ENCODE results near the gene PALLD. TPM values are rescaled to one million over a fixed set of nuclear protein-coding genes. Genes with fewer than 3 reads are reported as not detected.

The PALLD gene
- total RNA-seq, 1 donor from 2014 or later: 45.6 TPM

DNA sequence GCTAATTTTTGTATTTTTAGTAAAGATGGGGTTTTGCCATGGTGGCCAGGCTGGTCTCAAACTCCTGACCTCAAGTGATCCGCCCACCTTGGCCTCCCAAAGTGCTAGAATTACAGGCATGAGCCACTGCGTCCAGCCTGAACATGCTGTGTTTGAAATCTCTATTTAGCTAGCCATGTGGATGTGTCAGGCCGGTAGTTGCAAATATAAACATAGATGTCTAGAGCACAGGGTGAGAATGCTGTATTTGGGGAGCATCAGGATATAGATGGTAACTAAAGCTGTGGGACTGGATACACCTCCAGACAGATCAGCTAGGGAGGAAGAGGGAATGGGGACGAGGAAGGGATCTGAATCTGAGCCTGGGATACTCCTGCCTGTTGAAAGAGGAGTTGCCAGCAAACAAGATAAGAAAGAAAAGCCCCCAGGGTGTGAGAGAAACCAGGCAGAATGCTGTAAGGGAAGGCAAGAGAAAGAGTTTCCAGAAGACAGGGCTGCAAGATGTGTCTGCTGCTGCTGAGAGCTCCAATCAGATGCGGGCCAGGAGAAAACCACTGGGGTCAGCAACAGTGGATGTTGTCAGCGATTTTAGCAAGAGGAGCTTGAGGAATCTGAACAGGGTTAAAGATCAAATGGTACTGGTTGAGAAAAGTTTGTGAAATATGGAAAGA, 177.4 kb downstream of the PALLD start:
- H3K4me3 ChIP-seq (ENCODE audit: low read depth, low read length): no peak overlapping the region
- DNase-seq (ENCODE audit: low read depth): no peak
- TF ChIP-seq, protein P1, sequence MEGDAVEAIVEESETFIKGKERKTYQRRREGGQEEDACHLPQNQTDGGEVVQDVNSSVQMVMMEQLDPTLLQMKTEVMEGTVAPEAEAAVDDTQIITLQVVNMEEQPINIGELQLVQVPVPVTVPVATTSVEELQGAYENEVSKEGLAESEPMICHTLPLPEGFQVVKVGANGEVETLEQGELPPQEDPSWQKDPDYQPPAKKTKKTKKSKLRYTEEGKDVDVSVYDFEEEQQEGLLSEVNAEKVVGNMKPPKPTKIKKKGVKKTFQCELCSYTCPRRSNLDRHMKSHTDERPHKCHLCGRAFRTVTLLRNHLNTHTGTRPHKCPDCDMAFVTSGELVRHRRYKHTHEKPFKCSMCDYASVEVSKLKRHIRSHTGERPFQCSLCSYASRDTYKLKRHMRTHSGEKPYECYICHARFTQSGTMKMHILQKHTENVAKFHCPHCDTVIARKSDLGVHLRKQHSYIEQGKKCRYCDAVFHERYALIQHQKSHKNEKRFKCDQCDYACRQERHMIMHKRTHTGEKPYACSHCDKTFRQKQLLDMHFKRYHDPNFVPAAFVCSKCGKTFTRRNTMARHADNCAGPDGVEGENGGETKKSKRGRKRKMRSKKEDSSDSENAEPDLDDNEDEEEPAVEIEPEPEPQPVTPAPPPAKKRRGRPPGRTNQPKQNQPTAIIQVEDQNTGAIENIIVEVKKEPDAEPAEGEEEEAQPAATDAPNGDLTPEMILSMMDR (conservative IDR thresholded peaks at IDR 0.05; ENCODE audit: low read depth, low read length): no peak

DNA sequence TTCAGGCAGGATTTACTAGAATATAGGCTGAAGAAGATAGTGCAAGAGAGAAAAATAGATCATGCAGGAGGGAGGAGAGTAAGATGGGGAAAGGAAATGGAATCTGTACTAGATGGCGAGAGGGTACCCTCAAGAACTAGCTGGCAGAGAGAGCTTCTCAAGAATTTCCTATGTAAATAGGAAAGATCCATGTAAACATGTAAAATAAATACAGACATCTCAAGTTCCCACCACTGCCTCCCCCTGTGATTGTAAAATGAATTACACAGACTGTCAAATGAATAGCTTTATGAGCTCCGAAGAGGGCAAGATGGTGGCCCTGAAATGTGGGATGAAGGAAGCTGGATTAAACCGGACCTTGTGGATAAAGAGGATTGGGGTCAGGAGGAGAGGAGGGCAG, 178.0 kb downstream of the PALLD start:
- TF ChIP-seq, protein P1 (conservative IDR thresholded peaks at IDR 0.05; ENCODE audit: low read depth, low read length): no peak
- no peak overlapping the region for H3K4me3 ChIP-seq (ENCODE audit: low read depth, low read length)
- no peak for DNase-seq (ENCODE audit: low read depth)

DNA sequence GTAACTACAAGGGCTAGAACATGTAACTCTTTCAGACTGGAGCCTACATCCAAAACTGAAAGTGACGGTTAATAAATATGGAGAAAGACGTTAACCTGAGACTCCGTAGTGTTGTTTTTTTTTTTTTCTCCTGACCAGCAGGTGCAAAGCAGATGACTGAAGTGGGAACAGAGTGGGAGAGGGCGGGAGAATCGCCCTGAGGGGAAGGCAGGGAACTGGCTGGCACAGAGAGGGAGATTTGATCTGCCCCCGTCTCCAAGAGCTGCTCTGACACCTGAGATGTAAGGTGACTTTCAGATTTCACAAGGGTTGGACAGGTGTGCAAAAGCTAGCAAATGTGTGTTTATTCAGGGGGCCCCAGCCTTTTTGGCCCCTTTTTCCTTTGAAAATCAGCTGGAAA, 180.2 kb downstream of the PALLD start:
- TF ChIP-seq, protein P1 (conservative IDR thresholded peaks at IDR 0.05; ENCODE audit: low read depth, low read length): no peak

DNA sequence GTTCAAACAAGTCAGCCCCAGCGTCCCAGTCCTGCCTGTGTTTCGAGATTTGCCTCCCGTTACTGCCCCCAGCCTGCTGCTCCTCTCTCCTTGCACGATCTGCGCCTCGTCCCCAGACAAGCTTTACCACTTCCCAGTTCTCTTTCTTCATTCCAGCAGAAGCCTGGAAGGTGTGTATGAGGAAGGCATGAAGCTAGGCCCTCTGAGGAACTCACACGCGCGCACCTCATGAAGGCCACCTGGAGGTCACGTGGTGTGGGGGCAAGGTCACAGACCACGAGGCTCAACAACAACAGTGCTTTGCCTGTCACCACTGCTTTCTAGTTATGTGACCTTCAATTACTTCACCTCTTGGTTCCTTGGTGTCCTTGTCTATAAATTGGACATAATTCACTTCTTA, 181.0 kb downstream of the PALLD start:
- H3K4me3 ChIP-seq (ENCODE audit: low read depth, low read length): no peak overlapping the region
- no peak for DNase-seq (ENCODE audit: low read depth)

More for the DNA sequence above, 180.2 kb downstream of the PALLD start:
- DNase-seq (ENCODE audit: low read depth): no peak
- peak overlapping the region; percentile 12 for H3K4me3 ChIP-seq (ENCODE audit: low read depth, low read length)

DNA sequence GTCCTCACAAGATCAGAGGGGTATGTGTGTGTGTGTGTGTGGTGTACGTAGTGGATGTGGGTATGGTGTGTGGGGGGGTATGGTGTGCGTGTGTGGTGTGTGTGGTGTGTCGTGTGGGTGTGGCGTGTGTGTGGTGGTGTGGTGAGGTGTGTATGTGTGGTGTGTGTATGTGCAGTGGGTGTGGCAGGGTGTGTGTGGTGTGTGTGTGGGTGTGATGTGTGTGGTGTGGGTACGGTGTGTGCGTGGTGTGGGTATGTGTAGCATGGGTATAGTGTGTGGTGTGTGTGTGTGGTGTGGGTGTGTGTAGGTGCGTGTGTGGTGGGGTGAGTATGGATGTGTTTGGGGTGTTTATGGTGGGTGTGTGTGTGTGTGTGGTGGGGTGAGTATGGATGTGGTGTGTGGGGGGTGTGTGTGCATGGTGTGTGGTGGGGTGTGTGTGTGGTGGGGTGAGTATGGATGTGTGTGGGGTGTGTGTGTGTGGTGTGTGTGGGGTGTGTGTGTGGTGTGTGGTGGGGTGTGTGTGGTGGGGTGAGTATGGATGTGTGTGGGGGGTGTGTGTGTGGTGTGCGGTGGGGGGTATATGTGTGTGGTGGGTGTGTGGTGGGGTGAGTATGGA, 182.0 kb downstream of the PALLD start:
- DNase-seq (ENCODE audit: low read depth): no peak
- TF ChIP-seq, protein P1 (conservative IDR thresholded peaks at IDR 0.05; ENCODE audit: low read depth, low read length): no peak
- no peak overlapping the region for H3K4me3 ChIP-seq (ENCODE audit: low read depth, low read length)

More for the DNA sequence above, 181.0 kb downstream of the PALLD start:
- TF ChIP-seq, protein P1 (conservative IDR thresholded peaks at IDR 0.05; ENCODE audit: low read depth, low read length): no peak

DNA sequence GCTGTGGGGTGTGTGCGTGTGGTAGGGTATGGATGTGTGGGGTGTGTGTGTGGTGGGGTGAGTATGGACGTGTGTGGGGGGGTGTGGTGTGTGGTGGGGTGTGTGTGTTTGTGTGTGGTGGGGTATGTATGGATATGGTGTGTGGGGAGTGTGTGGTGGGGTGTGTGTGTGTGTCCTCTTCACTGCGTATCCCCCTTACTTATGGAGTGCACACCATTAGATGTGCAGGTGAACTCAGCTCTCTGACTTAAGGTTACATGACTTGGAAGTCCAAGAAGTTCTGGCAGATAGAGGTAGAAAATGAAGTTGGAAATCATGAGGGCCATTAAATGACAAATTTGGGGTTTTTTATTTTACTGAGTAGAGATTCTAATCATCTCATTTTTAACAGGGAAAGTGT, 182.5 kb downstream of the PALLD start:
- no peak for DNase-seq (ENCODE audit: low read depth)
- no peak overlapping the region for H3K4me3 ChIP-seq (ENCODE audit: low read depth, low read length)
- TF ChIP-seq, protein P1 (conservative IDR thresholded peaks at IDR 0.05; ENCODE audit: low read depth, low read length): no peak

DNA sequence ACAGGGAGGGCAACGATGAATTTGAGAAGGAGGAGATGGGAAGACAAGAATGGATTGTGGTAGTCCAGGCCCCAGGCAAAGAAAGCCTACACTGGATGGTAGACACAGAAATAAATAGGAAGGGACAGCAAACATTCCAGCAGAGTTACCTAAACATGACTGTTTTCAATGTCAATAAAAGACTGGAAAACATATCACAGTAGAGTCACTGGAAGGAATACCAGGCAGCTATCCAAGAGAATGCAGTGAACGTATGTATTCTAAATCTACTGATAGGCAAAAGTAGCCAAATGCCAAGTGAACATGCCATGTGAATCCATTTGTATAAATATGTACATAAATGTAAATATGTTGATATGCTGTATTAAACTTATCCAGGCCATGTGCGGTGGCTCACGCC, 183.0 kb downstream of the PALLD start:
- no peak for DNase-seq (ENCODE audit: low read depth)
- TF ChIP-seq, protein P1 (conservative IDR thresholded peaks at IDR 0.05; ENCODE audit: low read depth, low read length): no peak
- H3K4me3 ChIP-seq (ENCODE audit: low read depth, low read length): no peak overlapping the region

All from epithelial cell of proximal tubule (primary cell).